Astrocyte (in vitro differentiated cells and primary cell): ENCODE results near the gene IPCEF1. TPM values are rescaled to one million over a fixed set of nuclear protein-coding genes. Genes with fewer than 3 reads are reported as not detected.

Experiments used
- DNase-seq: peaks from one replicate; pipeline ENCODE4 v3.0.0-alpha.2; 2010; ENCODE audit warnings: low read depth
- FAIRE-seq: peaks from 2 replicates; lab custom pipeline; 2011; peaks lifted over from hg19 to GRCh38; lab: Jason Lieb, UNC
- H2AFZ ChIP-seq: 2 replicates; pipeline ENCODE4 v1.6.0; 2012; ENCODE audit warnings: low read depth, low read length, inconsistent platforms
- H3K27ac ChIP-seq: 2 replicates; pipeline ENCODE4 v1.5.1; 2011; ENCODE audit warnings: low read depth, low read length, inconsistent platforms
- H3K27me3 ChIP-seq: 2 replicates; pipeline ENCODE4 v1.6.0; 2011; ENCODE audit warnings: low read length, inconsistent platforms; ENCODE audit not compliant: insufficient read depth
- H3K36me3 ChIP-seq: 2 replicates; pipeline ENCODE4 v1.5.1; 2011; ENCODE audit warnings: low read length, inconsistent platforms; ENCODE audit not compliant: insufficient read depth
- H3K4me1 ChIP-seq: 2 replicates; pipeline ENCODE4 v1.5.1; 2011; ENCODE audit warnings: low read length, inconsistent platforms; ENCODE audit not compliant: insufficient read depth
- H3K4me2 ChIP-seq: 2 replicates; pipeline ENCODE4 v1.6.0; 2012; ENCODE audit warnings: low read length, inconsistent platforms
- H3K4me3 ChIP-seq: 2 replicates; pipeline ENCODE4 v1.5.1; 2011; ENCODE audit warnings: low read depth, mild to moderate bottlenecking, low read length, inconsistent platforms; ENCODE audit not compliant: insufficient read depth
- H3K79me2 ChIP-seq: 2 replicates; pipeline ENCODE4 v1.6.0; 2012; ENCODE audit warnings: mild to moderate bottlenecking, low read length, inconsistent platforms; ENCODE audit not compliant: insufficient read depth
- H3K9ac ChIP-seq: 2 replicates; pipeline ENCODE4 v1.6.0; 2012; ENCODE audit warnings: mild to moderate bottlenecking, low read length, inconsistent platforms
- H3K9me3 ChIP-seq: 2 replicates; pipeline ENCODE4 v1.5.1; 2012; ENCODE audit warnings: low read depth, mild to moderate bottlenecking, low read length, inconsistent platforms; ENCODE audit not compliant: insufficient read depth
- H4K20me1 ChIP-seq: 2 replicates; pipeline ENCODE4 v1.6.0; 2012; ENCODE audit warnings: low read length, inconsistent platforms; ENCODE audit not compliant: insufficient read depth
- H3K27ac Mint-ChIP-seq: one replicate; pipeline ENCODE4 v1.8.0; 2021; ENCODE audit warnings: mild to moderate bottlenecking, mixed read lengths; ENCODE audit not compliant: unreplicated experiment
- H3K27me3 Mint-ChIP-seq: one replicate; pipeline ENCODE4 v1.8.0; 2021; ENCODE audit warnings: low read depth, mixed read lengths; ENCODE audit not compliant: unreplicated experiment
- H3K36me3 Mint-ChIP-seq: one replicate; pipeline ENCODE4 v1.8.0; 2021; ENCODE audit warnings: low read depth, mixed read lengths; ENCODE audit not compliant: unreplicated experiment
- H3K4me1 Mint-ChIP-seq: one replicate; pipeline ENCODE4 v1.8.0; 2021; ENCODE audit warnings: low read depth, mixed read lengths; ENCODE audit not compliant: unreplicated experiment
- H3K4me3 Mint-ChIP-seq: one replicate; pipeline ENCODE4 v1.8.0; 2021; ENCODE audit warnings: mild to moderate bottlenecking, moderate library complexity, mixed read lengths; ENCODE audit not compliant: unreplicated experiment
- H3K9me3 Mint-ChIP-seq: one replicate; pipeline ENCODE4 v1.8.0; 2021; ENCODE audit warnings: mild to moderate bottlenecking, mixed read lengths; ENCODE audit not compliant: unreplicated experiment
- EZH2 ChIP-seq: IDR thresholded peaks from 2 replicates; pipeline ENCODE4 v1.6.1; 2012; ENCODE audit warnings: mild to moderate bottlenecking, low read length, inconsistent platforms; ENCODE audit not compliant: insufficient read depth
- total RNA-seq: library from RNA; stranded (reverse); gene quantifications from 2 replicates; pipeline ENCODE4 v1.2.1, GENCODE V29; 2021
- TF ChIP-seq, protein P1 (sequence below): IDR thresholded peaks from 2 replicates; pipeline ENCODE4 v1.5.1; 2011; ENCODE audit warnings: low read depth, mild to moderate bottlenecking, inconsistent platforms, low read length, moderate library complexity; ENCODE audit not compliant: insufficient read depth

Gene IPCEF1
- total RNA-seq, 1 donor from 2014 or later, result 0.16 TPM

DNA sequence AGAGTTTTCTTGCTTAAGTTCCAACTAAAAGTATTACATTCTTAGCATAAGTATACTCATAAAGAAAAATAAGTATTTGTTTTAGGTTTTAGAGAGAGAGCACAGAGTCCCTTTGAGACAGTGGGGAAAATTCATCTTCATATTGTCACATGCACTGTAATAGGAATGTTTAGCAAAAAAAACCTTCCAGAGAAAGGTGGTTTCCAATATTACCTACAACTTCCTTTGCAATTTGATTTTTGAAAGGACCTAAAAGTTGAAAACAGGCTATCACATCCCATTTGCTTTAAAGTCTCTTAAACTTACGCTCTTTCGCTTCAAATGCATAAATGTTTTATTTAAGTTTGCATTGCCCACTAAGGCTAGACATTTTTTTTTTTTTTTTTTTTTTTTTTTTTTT lies 231.2 kb downstream of the IPCEF1 start:
- Histone ChIP-seq H2AFZ (no peak overlapping the region), H3K9me3 (no peaks in the 10 kb centered on the region), H4K20me1 (no peaks in the 10 kb centered on the region), H3K79me2 (no peaks in the 10 kb centered on the region), H3K4me1 (no peaks in the 10 kb centered on the region), H3K9ac (no peak overlapping the region), H3K4me3 (no peak overlapping the region), H3K4me2 (no peak overlapping the region), H3K27me3 (no peaks in the 10 kb centered on the region), H3K36me3 (no peaks in the 10 kb centered on the region), H3K27ac (no peak overlapping the region)
- FAIRE-seq, result no peak
- no peak overlapping the region for H3K4me3 Mint-ChIP-seq
- no peaks in the 10 kb centered on the region for H3K9me3 Mint-ChIP-seq
- H3K4me1 Mint-ChIP-seq, result no peaks in the 10 kb centered on the region
- H3K27ac Mint-ChIP-seq, result no peak overlapping the region
- H3K27me3 Mint-ChIP-seq, result peaks cover 12% of the 10 kb centered on the region
- DNase-seq, result no peak
- no peak for TF ChIP-seq EZH2
- TF ChIP-seq, protein P1, sequence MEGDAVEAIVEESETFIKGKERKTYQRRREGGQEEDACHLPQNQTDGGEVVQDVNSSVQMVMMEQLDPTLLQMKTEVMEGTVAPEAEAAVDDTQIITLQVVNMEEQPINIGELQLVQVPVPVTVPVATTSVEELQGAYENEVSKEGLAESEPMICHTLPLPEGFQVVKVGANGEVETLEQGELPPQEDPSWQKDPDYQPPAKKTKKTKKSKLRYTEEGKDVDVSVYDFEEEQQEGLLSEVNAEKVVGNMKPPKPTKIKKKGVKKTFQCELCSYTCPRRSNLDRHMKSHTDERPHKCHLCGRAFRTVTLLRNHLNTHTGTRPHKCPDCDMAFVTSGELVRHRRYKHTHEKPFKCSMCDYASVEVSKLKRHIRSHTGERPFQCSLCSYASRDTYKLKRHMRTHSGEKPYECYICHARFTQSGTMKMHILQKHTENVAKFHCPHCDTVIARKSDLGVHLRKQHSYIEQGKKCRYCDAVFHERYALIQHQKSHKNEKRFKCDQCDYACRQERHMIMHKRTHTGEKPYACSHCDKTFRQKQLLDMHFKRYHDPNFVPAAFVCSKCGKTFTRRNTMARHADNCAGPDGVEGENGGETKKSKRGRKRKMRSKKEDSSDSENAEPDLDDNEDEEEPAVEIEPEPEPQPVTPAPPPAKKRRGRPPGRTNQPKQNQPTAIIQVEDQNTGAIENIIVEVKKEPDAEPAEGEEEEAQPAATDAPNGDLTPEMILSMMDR, result no peak
- no peaks in the 10 kb centered on the region for H3K36me3 Mint-ChIP-seq

DNA sequence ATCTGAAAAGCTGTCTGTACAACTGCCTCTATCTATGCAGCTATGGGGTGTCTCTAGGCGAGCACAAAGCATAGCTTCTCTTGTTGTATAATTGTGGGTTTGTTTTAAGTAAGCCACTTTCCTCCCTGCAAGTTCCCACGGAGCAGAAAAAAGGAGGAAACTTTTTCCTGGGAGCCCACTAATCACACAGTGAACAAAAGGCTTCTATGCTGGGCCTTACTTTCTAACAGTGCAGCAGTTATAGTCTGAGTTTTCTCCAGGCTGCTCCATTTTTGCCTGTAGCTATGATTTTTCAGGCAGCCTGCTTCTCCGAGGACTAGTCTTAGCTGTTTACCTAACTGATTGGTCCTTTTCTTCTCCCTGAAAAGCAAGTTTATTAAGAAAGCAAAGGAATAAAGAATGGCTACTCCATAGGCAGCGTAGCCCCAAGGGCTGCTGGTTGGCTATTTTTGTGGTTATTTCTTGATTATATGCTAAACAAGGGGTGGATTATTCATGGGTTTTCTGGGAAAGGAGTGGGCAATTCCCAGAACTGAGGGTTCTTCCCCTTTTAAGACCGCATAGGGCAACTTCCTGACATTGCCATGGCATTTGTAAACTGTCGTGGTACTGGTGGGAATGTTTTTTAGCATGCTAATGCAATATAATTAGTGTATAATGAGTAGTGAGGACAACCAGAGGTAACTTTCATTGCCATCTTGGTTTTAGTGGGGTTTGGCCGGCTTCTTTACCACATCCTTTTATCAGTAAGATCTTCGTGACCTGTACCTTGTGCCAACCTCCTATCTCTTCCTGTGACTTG lies 233.2 kb downstream of the IPCEF1 start:
- FAIRE-seq, result no peak
- H3K27me3 Mint-ChIP-seq, result peaks cover 12% of the 10 kb centered on the region
- DNase-seq, result no peak
- no peak overlapping the region for H3K27ac Mint-ChIP-seq
- no peaks in the 10 kb centered on the region for H3K4me1 Mint-ChIP-seq
- TF ChIP-seq, protein P1, result no peak
- TF ChIP-seq EZH2, result no peak
- H3K79me2 ChIP-seq, result no peaks in the 10 kb centered on the region
- H3K27ac ChIP-seq, result no peak overlapping the region
- H3K4me2 ChIP-seq, result no peak overlapping the region
- H2AFZ ChIP-seq, result no peak overlapping the region
- no peaks in the 10 kb centered on the region for H3K36me3 ChIP-seq
- H4K20me1 ChIP-seq, result no peaks in the 10 kb centered on the region
- H3K9ac ChIP-seq, result no peak overlapping the region
- H3K9me3 ChIP-seq, result no peaks in the 10 kb centered on the region
- H3K4me3 ChIP-seq, result no peak overlapping the region
- H3K4me3 Mint-ChIP-seq, result no peak overlapping the region
- H3K36me3 Mint-ChIP-seq, result no peaks in the 10 kb centered on the region
- no peaks in the 10 kb centered on the region for H3K9me3 Mint-ChIP-seq
- H3K4me1 ChIP-seq, result no peaks in the 10 kb centered on the region
- H3K27me3 ChIP-seq, result no peaks in the 10 kb centered on the region

DNA sequence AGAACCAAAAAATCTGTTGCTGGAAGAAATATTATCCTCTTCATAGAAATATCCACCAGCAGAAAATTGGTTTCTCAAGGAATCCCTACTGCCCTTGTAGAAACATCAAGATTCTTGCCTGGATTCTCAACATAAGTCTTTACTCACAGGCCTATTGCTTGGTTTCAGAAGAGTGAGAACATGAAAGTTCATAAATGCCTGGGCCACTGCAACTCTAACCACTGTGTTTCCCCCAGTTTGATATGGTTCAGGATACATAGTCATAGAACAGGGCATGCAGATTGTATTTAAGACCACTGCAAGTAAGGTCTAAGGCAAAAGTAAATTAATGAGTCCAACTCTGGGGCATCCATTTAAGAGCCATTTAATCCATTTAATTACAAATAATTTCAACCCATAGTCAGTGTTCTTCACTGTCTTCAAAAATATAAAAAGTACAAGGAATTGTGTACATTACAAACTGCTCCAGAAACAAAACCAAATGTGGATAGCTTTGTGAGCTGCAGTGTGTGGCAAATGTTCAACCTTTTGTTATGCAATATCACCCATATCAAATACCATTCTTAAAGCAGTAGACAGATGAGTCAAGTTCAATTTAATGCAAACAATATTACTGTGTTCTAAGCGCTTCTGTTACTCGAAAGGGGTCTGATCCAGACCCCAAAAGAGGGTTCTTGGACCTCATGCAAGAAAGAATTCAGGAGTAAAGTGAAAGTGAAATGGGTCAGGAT lies 234.2 kb downstream of the IPCEF1 start:
- H3K4me1 Mint-ChIP-seq, result no peaks in the 10 kb centered on the region
- Histone ChIP-seq H3K27me3 (no peaks in the 10 kb centered on the region), H3K36me3 (no peaks in the 10 kb centered on the region), H2AFZ (no peak overlapping the region), H3K9me3 (no peaks in the 10 kb centered on the region), H3K27ac (no peak overlapping the region), H4K20me1 (no peaks in the 10 kb centered on the region), H3K4me3 (no peak overlapping the region), H3K4me1 (no peaks in the 10 kb centered on the region), H3K79me2 (no peaks in the 10 kb centered on the region), H3K4me2 (no peak overlapping the region), H3K9ac (no peak overlapping the region)
- H3K27ac Mint-ChIP-seq, result no peak overlapping the region
- H3K9me3 Mint-ChIP-seq, result no peaks in the 10 kb centered on the region
- FAIRE-seq, result no peak
- DNase-seq, result no peak
- H3K36me3 Mint-ChIP-seq, result no peaks in the 10 kb centered on the region
- H3K27me3 Mint-ChIP-seq, result peaks cover 8% of the 10 kb centered on the region
- TF ChIP-seq, protein P1, result no peak
- TF ChIP-seq EZH2, result no peak
- H3K4me3 Mint-ChIP-seq, result no peak overlapping the region
